ENCODE measurements around the gene RBM14.
"Not testable (repeated sequence)": the region's sequence is repeated elsewhere in the genome, so short reads cannot be mapped to it uniquely, and the experiment has no call there.

Gene RBM14

DNA sequence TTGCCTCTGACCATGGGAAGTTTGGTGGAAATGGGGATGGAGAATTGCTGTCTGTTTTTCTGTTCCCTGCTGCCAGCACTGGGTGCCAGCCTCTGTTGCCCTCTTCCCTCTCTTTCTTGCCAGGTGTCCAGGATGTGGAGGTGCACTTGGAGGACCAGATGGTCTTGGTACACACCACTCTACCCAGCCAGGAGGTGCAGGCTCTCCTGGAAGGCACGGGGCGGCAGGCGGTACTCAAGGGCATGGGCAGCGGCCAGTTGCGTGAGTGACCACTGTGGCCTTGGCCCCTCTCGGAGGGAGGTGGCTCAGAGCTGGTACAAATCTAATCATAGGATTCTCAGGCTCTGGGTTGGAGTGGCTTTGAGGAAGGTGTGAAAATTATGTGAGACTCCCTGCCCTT is 17.4 kb upstream of the RBM14 start:
- no peak for DNase-seq (ENCODE audit: low read depth)
- TF ChIP-seq, protein P1, sequence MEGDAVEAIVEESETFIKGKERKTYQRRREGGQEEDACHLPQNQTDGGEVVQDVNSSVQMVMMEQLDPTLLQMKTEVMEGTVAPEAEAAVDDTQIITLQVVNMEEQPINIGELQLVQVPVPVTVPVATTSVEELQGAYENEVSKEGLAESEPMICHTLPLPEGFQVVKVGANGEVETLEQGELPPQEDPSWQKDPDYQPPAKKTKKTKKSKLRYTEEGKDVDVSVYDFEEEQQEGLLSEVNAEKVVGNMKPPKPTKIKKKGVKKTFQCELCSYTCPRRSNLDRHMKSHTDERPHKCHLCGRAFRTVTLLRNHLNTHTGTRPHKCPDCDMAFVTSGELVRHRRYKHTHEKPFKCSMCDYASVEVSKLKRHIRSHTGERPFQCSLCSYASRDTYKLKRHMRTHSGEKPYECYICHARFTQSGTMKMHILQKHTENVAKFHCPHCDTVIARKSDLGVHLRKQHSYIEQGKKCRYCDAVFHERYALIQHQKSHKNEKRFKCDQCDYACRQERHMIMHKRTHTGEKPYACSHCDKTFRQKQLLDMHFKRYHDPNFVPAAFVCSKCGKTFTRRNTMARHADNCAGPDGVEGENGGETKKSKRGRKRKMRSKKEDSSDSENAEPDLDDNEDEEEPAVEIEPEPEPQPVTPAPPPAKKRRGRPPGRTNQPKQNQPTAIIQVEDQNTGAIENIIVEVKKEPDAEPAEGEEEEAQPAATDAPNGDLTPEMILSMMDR (IDR thresholded peaks at IDR 0.05; ENCODE audit: insufficient read depth, low read depth, low read length, missing control alignments), result no peak
- H3K4me3 ChIP-seq (ENCODE audit: low read depth, low read length), result no peak overlapping the region

- no peak overlapping the region for H3K4me3 ChIP-seq (ENCODE audit: low read depth, low read length)
- TF ChIP-seq, protein P1 (IDR thresholded peaks at IDR 0.05; ENCODE audit: insufficient read depth, low read depth, low read length, missing control alignments), result no peak
Measured at GRCh38 chr11:66600219-66600618, 16.2 kb upstream of the RBM14 start.

GRCh38 chr11:66600631-66601233 is 15.7 kb upstream of the RBM14 start:
- no peak overlapping the region for H3K4me3 ChIP-seq (ENCODE audit: low read depth, low read length)
- TF ChIP-seq, protein P1 (IDR thresholded peaks at IDR 0.05; ENCODE audit: insufficient read depth, low read depth, low read length, missing control alignments), result no peak
- DNase-seq (ENCODE audit: low read depth), result no peak

More at GRCh38 chr11:66600219-66600618, 16.2 kb upstream of the RBM14 start:
- no peak for DNase-seq (ENCODE audit: low read depth)

DNA sequence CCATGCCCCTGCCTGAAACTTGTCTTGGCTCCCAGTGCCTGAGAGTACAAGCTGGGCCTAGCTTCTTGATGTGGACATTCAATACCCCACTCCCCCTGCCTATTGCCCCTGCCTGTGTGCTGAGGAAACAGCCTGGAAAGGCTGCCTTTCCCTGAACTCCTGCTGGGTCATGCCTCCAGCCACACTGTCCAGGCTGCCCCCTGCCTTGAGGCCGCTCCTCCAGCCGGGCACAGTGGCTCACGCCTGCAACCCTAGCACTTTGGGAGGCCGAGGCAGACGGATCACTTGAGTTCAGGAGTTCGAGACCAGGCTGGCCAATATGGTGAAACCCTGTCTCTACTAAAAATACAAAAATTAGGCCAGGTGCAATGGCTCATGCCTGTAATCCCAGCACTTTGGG is 13.4 kb upstream of the RBM14 start:
- no peak overlapping the region for H3K4me3 ChIP-seq (ENCODE audit: low read depth, low read length)
- TF ChIP-seq, protein P1 (IDR thresholded peaks at IDR 0.05; ENCODE audit: insufficient read depth, low read depth, low read length, missing control alignments), result no peak
- DNase-seq (ENCODE audit: low read depth), result no peak

DNA sequence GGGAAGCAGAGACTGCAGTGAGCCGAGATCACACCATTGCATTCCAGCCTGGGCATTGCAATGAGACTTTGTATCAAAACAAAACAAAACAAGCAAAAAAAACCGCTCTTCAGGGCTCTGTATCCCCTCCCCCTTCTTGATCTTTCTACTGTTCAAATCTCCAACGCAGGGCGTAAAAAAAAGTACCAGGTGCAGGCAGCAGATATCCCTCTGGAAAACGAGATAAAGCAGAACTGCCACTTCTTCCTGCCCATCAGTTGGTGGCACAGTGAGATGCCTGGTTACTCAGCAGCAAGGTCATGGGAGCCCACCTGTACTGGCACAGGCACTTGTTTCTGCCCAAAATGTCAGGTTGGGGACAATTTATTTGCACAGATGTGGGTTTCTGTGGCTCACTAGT is 12.3 kb upstream of the RBM14 start:
- no peak overlapping the region for H3K4me3 ChIP-seq (ENCODE audit: low read depth, low read length)
- no peak for DNase-seq (ENCODE audit: low read depth)

GRCh38 chr11:66606608-66607007 is 9.8 kb upstream of the RBM14 start:
- DNase-seq (ENCODE audit: low read depth); H3K4me3 ChIP-seq (ENCODE audit: low read depth, low read length): not testable (repeated sequence)

More for the DNA sequence above, 12.3 kb upstream of the RBM14 start:
- TF ChIP-seq, protein P1 (IDR thresholded peaks at IDR 0.05; ENCODE audit: insufficient read depth, low read depth, low read length, missing control alignments), result no peak

- TF ChIP-seq, protein P1 (IDR thresholded peaks at IDR 0.05; ENCODE audit: insufficient read depth, low read depth, low read length, missing control alignments), result no peak
- H3K4me3 ChIP-seq (ENCODE audit: low read depth, low read length), result no peak overlapping the region
- no peak for DNase-seq (ENCODE audit: low read depth)
Measured at GRCh38 chr11:66607126-66607834, 9.2 kb upstream of the RBM14 start.
